ENCODE measurements around the gene FBXW11.

GRCh38 chr5:171911152-171911551 lies 95.3 kb downstream of the FBXW11 start:
- TF ChIP-seq CTCF (conservative IDR thresholded peaks at IDR 0.05; ENCODE audit: low read depth, low read length) (no peak), EZH2 (IDR thresholded peaks at IDR 0.05; ENCODE audit: borderline replicate concordance, low read depth, low read length, poor library complexity, severe bottlenecking) (no peak)
